Measurements from ENCODE around the gene STOML1. TPM values are rescaled to one million over a fixed set of nuclear protein-coding genes. Genes with fewer than 3 reads are reported as not detected.

Gene STOML1
- total and polyA plus RNA-seq, 10 donors: 8.2 to 15.2 (median 10.0) TPM

DNA sequence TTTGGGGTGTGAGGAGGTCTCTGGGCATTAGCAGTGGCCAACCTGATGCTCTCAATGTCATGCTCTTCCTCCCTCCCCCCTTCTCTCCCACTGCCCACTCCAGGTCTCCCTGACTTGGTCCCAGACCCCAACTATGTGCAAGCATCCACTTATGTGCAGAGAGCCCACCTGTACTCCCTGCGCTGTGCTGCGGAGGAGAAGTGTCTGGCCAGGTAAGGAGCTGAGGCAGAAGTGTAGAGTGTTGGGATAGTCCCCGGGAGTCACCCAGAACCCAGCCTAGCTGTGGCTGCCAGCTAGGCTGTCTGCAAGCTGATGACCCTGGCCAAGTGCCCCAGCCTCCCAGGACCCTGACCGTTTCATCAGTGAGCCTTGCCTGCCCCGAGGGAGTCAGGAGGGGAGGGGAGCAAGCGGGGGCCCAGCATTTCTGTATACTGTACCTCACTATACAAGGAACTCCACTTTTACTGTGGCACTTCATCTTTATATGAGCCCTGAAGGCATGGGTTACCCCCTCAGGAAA is 49.3 kb downstream of the STOML1 start:
- Histone ChIP-seq H3K4me3 (no peak overlapping the region), H3K27me3 (replicated peaks in 1 of 7) (no peaks in the 10 kb centered on the region), H3K9me3 (no peaks in the 10 kb centered on the region), H3K27ac (peak overlapping the region in 5 of 8 donors; percentile 13 to 68 (median 65)), H3K36me3 (no peaks in the 10 kb centered on the region), H3K4me1 (peaks cover 3 to 53% (median 34%) of the 10 kb centered on the region in 6 donors)
- intact Hi-C loops (cut with DNase I; ENCODE audit: low total_unique reads): no loop called here
- peak; percentile 66 for DNase-seq
- 62 to 92% (median 81%) methylated on average over 6 of the region's 6 CpGs for WGBS, 5 donors
- TF ChIP-seq POLR2AphosphoS5 (IDR thresholded peaks at IDR 0.05) (no peak), POLR2A (IDR thresholded peaks at IDR 0.05) (no peak)
- TF ChIP-seq, protein P1, sequence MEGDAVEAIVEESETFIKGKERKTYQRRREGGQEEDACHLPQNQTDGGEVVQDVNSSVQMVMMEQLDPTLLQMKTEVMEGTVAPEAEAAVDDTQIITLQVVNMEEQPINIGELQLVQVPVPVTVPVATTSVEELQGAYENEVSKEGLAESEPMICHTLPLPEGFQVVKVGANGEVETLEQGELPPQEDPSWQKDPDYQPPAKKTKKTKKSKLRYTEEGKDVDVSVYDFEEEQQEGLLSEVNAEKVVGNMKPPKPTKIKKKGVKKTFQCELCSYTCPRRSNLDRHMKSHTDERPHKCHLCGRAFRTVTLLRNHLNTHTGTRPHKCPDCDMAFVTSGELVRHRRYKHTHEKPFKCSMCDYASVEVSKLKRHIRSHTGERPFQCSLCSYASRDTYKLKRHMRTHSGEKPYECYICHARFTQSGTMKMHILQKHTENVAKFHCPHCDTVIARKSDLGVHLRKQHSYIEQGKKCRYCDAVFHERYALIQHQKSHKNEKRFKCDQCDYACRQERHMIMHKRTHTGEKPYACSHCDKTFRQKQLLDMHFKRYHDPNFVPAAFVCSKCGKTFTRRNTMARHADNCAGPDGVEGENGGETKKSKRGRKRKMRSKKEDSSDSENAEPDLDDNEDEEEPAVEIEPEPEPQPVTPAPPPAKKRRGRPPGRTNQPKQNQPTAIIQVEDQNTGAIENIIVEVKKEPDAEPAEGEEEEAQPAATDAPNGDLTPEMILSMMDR (IDR thresholded peaks at IDR 0.05 in 8 of 11, conservative IDR thresholded peaks at IDR 0.05 in 3 of 11): no peak

DNA sequence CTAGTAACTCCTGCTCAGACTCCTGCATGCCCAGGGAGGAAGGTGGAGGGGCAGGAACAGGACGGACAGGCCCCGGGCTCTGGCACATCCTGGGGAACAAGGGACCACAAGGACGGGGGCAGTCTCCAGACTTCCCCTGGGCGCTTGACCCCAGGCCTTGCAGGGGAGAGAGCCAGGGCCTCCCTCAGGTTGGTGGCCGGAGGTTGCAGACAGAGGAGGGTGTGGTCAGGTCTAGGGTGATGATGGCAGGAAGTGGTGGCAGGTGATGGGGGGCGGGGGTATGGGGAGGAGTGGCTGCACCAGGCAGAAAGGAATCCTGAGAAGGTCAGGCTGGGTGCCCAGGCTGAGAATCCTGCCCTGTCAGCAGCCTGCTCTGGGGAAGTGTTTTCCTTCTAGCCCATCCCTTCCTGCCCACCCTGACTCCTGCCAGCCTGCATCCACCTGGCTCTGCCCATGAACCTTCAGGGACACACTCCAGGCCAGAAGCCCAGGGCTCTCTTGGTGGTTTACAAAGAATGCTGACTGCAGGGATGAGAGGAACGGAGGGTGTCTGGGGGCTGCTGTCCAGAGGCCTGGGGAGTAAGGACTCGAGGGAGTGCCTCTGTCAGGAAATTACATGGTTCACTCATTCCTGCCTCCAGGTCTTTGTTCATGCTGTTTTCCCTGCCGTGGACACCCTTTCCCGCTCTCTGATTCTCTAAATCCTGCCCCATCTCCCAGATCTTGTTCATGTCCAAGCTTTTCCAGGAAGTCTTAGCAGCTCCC is 50.0 kb downstream of the STOML1 start:
- Histone ChIP-seq H3K4me3 (no peak overlapping the region), H3K27me3 (replicated peaks in 1 of 7) (no peaks in the 10 kb centered on the region), H3K27ac (peak overlapping the region in 5 of 8 donors; percentile 32 to 68 (median 65)), H3K36me3 (no peaks in the 10 kb centered on the region), H3K9me3 (no peaks in the 10 kb centered on the region), H3K4me1 (peaks cover 3 to 56% (median 34%) of the 10 kb centered on the region in 6 donors)
- TF ChIP-seq, protein P1 (IDR thresholded peaks at IDR 0.05 in 8 of 11, conservative IDR thresholded peaks at IDR 0.05 in 3 of 11): no peak
- peak; percentile 5 to 62 (median 61) for TF ChIP-seq POLR2AphosphoS5 (IDR thresholded peaks at IDR 0.05)
- intact Hi-C loops (cut with DNase I; ENCODE audit: low total_unique reads): no loop called here
- DNase-seq: peak; percentile 77
- WGBS, 5 donors: 60 to 82% (median 65%) methylated on average over 10 of the region's 10 CpGs

DNA sequence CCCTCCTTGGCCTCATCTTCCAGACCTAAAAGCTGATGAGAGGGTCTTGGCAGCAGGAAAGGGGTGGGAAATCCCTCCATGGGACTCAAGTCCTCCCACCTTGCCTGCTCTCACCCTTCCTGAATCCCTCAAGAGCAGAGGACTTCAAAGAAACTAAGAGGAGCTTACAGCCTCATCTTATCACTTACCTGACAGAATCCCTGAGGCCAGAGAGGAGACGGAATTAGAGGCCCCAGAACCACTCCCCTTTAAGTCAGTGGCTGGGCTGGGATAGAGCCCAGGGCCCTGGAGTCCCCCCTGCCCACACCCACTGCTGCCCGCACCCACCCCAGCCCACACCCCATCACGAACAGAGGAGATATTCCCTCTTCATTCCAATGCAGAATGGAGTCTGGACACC is 50.6 kb downstream of the STOML1 start:
- TF ChIP-seq POLR2AphosphoS5 (IDR thresholded peaks at IDR 0.05): no peak
- TF ChIP-seq, protein P1 (IDR thresholded peaks at IDR 0.05 in 8 of 11, conservative IDR thresholded peaks at IDR 0.05 in 3 of 11): no peak
- TF ChIP-seq POLR2A (IDR thresholded peaks at IDR 0.05): no peak
- intact Hi-C loops (cut with DNase I; ENCODE audit: low total_unique reads): no loop called here
- no peak overlapping the region for H3K4me3 ChIP-seq
- no peaks in the 10 kb centered on the region for H3K36me3 ChIP-seq
- no peaks in the 10 kb centered on the region for H3K27me3 ChIP-seq (replicated peaks in 1 of 7)
- H3K27ac ChIP-seq: peak overlapping the region in 4 of 8 donors; percentile 32 to 68 (median 66)
- no peak for DNase-seq
- WGBS, 5 donors: 66 to 83% (median 78%) methylated on average over 3 of the region's 3 CpGs
- H3K9me3 ChIP-seq: no peaks in the 10 kb centered on the region
- peaks cover 3 to 62% (median 37%) of the 10 kb centered on the region in 6 donors for H3K4me1 ChIP-seq

DNA sequence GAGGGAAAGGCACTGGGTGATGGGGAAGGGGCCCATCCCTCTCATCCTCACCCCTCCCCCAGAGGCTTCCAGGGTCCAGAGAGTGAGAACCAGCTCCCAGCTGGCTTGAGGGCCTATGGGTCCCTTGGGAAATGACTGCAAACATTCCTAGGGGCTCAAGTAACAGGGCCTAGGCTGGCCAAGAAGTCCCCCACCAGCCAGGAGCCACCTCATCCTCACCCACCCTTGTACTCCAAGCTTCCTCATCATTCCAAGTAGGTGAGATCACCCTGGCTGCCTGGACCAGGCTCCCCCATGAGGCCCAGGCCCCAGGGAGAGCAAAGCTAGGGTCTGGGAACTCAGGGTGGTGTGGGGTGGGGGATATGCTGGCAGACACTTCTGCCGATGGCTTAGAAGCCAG is 51.1 kb downstream of the STOML1 start:
- DNase-seq: peak; percentile 54
- no peaks in the 10 kb centered on the region for H3K36me3 ChIP-seq
- intact Hi-C loops (cut with DNase I; ENCODE audit: low total_unique reads): no loop called here
- H3K27ac ChIP-seq: peak overlapping the region in 6 of 8 donors; percentile 7 to 68 (median 48)
- no peaks in the 10 kb centered on the region for H3K27me3 ChIP-seq (replicated peaks in 1 of 7)
- TF ChIP-seq POLR2A (IDR thresholded peaks at IDR 0.05): no peak
- TF ChIP-seq, protein P1 (IDR thresholded peaks at IDR 0.05 in 8 of 11, conservative IDR thresholded peaks at IDR 0.05 in 3 of 11): no peak
- no peak for TF ChIP-seq POLR2AphosphoS5 (IDR thresholded peaks at IDR 0.05)
- no peak overlapping the region for H3K4me3 ChIP-seq
- 89 to 100% (median 92%) methylated on average over 1 of the region's 1 CpG for WGBS, 5 donors
- no peaks in the 10 kb centered on the region for H3K9me3 ChIP-seq
- peaks cover 3 to 66% (median 41%) of the 10 kb centered on the region in 6 donors for H3K4me1 ChIP-seq

Measured in spleen (tissue), 11 donors.